Esophagus squamous epithelium (tissue), 5 donors: ENCODE results near the gene RCOR1. TPM values are rescaled to one million over a fixed set of nuclear protein-coding genes. Genes with fewer than 3 reads are reported as not detected.
A peak's percentile ranks its signal among the peaks of the same experiment; 100 is the strongest.

Experiments used
- DNase-seq: peaks from one replicate; lab custom pipeline; 2025; lab: John Stamatoyannopoulos, UW
- H3K27ac ChIP-seq, 4 donors: fragments of 200-600 bp; sonication (generic); one replicate each; pipeline ENCODE4 v1.5.1; 2016 to 2019; ENCODE audit warnings: mild to moderate bottlenecking in 1 of 4
- H3K27me3 ChIP-seq, 4 donors: fragments of 200-600 bp; sonication (generic); 1 replicate in 3 of 4; 2 replicates in 1 of 4; pipeline versions ENCODE4 v1.5.1 to v1.6.0; 2017 to 2021; ENCODE audit warnings: antibody characterized with exemption in 1 of 4
- H3K36me3 ChIP-seq, 3 donors: fragments of 200-600 bp; sonication (generic); one replicate each; pipeline ENCODE4 v1.5.1; 2016 to 2019
- H3K4me1 ChIP-seq, 3 donors: fragments of 200-600 bp; sonication (generic); one replicate each; pipeline ENCODE4 v1.5.1; 2017 to 2019
- H3K4me3 ChIP-seq, 4 donors: fragments of 200-600 bp; sonication (generic); 1 replicate in 3 of 4; 2 replicates in 1 of 4; pipeline ENCODE4 v1.5.1; 2016 to 2019; ENCODE audit warnings: mild to moderate bottlenecking in 2 of 4, moderate library complexity in 1 of 4
- H3K9me3 ChIP-seq, 3 donors: fragments of 200-600 bp; sonication (generic); one replicate each; pipeline ENCODE4 v1.5.1; 2016 to 2019
- POLR2A ChIP-seq, 4 donors: fragments of 450-650 bp; IDR thresholded peaks; one replicate each; pipeline ENCODE4 v1.6.1; 2017; ENCODE audit warnings: antibody characterized with exemption in 4 of 4, mild to moderate bottlenecking in 4 of 4, moderate library complexity in 3 of 4
- WGBS, 2 donors: methylation state at CpG; one replicate each; pipeline ENCODE4 v1.1.5; 2018; 5-methylcytosine and 5-hydroxymethylcytosine counted together
- intact Hi-C: fragments of 100-400 bp; cut with DNase I; formaldehyde crosslinking; loops from one replicate; pipeline ENCODE4 v1.15.0; 2022
- total RNA-seq, 4 donors: library from RNA; depleted of rRNA; stranded (reverse); fragments of >200 nt; gene quantifications; one replicate each; pipeline ENCODE4 v1.1.0, GENCODE V29; 2016
- TF ChIP-seq, protein P1 (sequence below), 6 experiments: fragments of 450-650 bp in 4 of 6; fragments of 200-600 bp in 2 of 6; sonication (generic) in 2 of 6; IDR thresholded peaks; one replicate each; pipeline ENCODE4 v1.5.1; 2016 to 2019; ENCODE audit warnings: antibody characterized with exemption in 6 of 6, mild to moderate bottlenecking in 4 of 6, moderate library complexity in 4 of 6
- donor health status: DM: yes; HTN: yes; CAD: no.

The RCOR1 gene
- total RNA-seq, 4 donors from 2014 or later, result 25.6 to 56.9 (median 35.2) TPM

DNA sequence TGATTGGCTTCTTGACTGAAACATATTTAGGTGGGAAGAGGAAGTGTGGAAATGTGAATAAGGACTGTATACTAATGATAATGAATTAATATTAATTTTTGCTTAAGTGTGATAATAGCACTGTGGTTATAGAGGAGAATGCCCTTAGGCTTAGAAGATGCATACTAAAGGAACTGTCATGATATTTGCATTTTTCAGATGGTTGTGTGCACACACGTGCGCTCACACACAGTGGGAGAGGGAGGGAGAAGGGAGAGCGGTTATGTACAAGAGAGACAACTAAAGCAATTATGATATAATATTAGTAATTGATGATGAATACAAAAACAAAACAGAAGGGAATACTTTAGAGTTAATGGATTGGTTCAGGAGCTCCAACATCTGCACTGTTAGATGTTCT is 54.2 kb downstream of the RCOR1 start:
- WGBS, 2 donors, result 72 to 78% methylated on average over 3 of the region's 3 CpGs
- intact Hi-C loops, result no loop called here
- Histone ChIP-seq H3K27me3 (no peaks in the 10 kb centered on the region), H3K36me3 (no peaks in the 10 kb centered on the region), H3K4me1 (peaks cover 7 to 55% (median 9%) of the 10 kb centered on the region in 3 donors), H3K27ac (no peak overlapping the region), H3K9me3 (no peaks in the 10 kb centered on the region), H3K4me3 (no peak overlapping the region)
- no peak for DNase-seq
- no peak for TF ChIP-seq POLR2A (IDR thresholded peaks at IDR 0.05)
- TF ChIP-seq, protein P1, sequence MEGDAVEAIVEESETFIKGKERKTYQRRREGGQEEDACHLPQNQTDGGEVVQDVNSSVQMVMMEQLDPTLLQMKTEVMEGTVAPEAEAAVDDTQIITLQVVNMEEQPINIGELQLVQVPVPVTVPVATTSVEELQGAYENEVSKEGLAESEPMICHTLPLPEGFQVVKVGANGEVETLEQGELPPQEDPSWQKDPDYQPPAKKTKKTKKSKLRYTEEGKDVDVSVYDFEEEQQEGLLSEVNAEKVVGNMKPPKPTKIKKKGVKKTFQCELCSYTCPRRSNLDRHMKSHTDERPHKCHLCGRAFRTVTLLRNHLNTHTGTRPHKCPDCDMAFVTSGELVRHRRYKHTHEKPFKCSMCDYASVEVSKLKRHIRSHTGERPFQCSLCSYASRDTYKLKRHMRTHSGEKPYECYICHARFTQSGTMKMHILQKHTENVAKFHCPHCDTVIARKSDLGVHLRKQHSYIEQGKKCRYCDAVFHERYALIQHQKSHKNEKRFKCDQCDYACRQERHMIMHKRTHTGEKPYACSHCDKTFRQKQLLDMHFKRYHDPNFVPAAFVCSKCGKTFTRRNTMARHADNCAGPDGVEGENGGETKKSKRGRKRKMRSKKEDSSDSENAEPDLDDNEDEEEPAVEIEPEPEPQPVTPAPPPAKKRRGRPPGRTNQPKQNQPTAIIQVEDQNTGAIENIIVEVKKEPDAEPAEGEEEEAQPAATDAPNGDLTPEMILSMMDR (IDR thresholded peaks at IDR 0.05), result no peak

DNA sequence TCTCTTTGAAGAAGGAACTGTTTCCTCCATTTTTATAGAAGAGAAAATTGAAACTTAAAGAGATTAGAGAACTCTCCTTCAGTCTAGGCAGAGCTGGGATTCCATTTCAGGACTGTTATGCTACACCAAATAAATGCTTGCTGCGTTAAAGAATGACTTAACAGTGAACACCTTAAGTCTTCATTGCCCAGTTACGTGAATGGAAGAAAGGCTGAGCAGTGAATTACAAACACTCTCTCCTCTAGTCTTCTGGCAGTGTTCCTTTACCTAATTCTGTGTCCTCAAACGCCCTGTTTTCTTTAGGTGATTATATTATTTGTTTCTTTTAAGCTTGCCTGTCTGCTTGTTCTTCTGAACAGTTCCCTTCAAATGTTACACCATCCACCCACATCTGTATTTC is 59.7 kb downstream of the RCOR1 start:
- Histone ChIP-seq H3K27me3 (no peaks in the 10 kb centered on the region), H3K36me3 (no peaks in the 10 kb centered on the region), H3K4me1 (peaks cover 5 to 78% (median 27%) of the 10 kb centered on the region in 3 donors), H3K9me3 (no peaks in the 10 kb centered on the region), H3K4me3 (no peak overlapping the region), H3K27ac (peak overlapping the region in 1 of 4 donors; percentile 22)
- DNase-seq, result no peak
- TF ChIP-seq, protein P1 (IDR thresholded peaks at IDR 0.05), result no peak
- no peak for TF ChIP-seq POLR2A (IDR thresholded peaks at IDR 0.05)
- 22 to 32% methylated on average over 3 of the region's 3 CpGs for WGBS, 2 donors
- intact Hi-C loops, result no loop called here

DNA sequence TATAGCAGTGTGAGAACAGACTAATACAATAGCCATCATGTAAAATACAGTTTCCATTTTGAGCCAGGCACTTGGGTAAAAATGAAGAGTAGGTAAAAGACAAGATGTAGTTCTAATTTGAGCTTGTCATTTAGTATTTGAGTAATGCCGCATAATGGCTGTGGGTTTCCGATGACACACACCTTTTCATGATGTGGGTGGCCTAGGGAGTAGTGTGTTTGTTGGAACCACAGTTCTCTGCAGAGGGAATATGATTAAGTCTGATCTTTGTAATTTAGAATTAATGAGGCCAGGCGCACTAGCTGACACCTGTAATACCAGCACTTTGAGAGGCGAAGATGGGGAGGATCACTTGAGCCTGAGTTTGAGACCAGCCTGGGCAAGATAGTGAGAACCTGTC is 61.8 kb downstream of the RCOR1 start:
- no peak for TF ChIP-seq POLR2A (IDR thresholded peaks at IDR 0.05)
- TF ChIP-seq, protein P1 (IDR thresholded peaks at IDR 0.05), result no peak
- peaks cover 5 to 76% (median 27%) of the 10 kb centered on the region in 3 donors for H3K4me1 ChIP-seq
- no peak for DNase-seq
- intact Hi-C loops, result no loop called here
- 37 to 67% methylated on average over 4 of the region's 4 CpGs for WGBS, 2 donors
- H3K27ac ChIP-seq, result no peak overlapping the region
- no peaks in the 10 kb centered on the region for H3K27me3 ChIP-seq
- H3K4me3 ChIP-seq, result no peak overlapping the region
- no peaks in the 10 kb centered on the region for H3K9me3 ChIP-seq
- H3K36me3 ChIP-seq, result no peaks in the 10 kb centered on the region

DNA sequence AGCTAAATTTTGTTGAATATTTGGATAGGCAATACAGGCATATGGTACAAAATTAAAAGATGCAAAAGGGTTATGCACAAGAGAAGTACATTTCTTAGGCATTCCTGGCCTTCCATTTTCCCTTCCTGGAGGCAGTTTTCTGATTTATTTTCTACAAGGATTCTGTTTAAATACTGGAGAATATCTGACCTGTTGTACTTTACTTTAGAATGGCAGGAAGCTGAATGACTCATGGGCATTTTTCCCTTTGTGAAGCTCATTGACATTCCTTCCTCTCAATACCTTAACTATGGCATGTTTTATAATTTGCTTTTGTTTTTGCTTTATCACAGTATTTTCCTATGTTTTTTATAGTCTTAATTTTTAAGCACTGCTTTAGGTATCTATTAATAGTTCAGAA is 62.7 kb downstream of the RCOR1 start:
- peak overlapping the region in 1 of 4 donors; percentile 6 for H3K27ac ChIP-seq
- intact Hi-C loops, result no loop called here
- H3K9me3 ChIP-seq, result no peaks in the 10 kb centered on the region
- H3K4me3 ChIP-seq, result no peak overlapping the region
- peaks cover 5 to 76% (median 29%) of the 10 kb centered on the region in 3 donors for H3K4me1 ChIP-seq
- H3K36me3 ChIP-seq, result no peaks in the 10 kb centered on the region
- TF ChIP-seq, protein P1 (IDR thresholded peaks at IDR 0.05), result no peak
- no peak for TF ChIP-seq POLR2A (IDR thresholded peaks at IDR 0.05)
- no peaks in the 10 kb centered on the region for H3K27me3 ChIP-seq
- no peak for DNase-seq

DNA sequence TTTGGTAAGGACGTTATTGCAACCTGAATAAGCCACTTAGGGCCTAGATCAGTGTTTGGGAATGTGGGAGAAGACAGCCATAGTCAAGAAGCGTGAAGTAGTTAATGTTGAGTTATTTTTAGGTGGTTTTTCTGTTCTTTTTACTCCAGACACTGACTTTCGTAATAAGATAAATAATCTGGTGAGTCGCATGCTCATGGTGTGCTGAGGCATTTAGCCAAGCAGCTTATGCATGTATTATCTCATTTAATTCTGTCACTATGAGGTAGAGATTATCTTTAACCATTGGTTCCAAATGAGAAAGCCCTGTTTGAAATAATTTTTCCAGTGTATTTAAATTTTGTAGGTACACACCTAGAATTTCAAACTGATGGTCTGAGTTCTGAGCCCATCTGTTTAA is 67.3 kb downstream of the RCOR1 start:
- no peaks in the 10 kb centered on the region for H3K9me3 ChIP-seq
- TF ChIP-seq, protein P1 (IDR thresholded peaks at IDR 0.05), result no peak
- no peak for TF ChIP-seq POLR2A (IDR thresholded peaks at IDR 0.05)
- 44 to 48% methylated on average over 4 of the region's 4 CpGs for WGBS, 2 donors
- H3K4me3 ChIP-seq, result no peak overlapping the region
- H3K4me1 ChIP-seq, result peaks cover 0 to 67% (median 15%) of the 10 kb centered on the region in 3 donors
- H3K27me3 ChIP-seq, result no peaks in the 10 kb centered on the region
- no peak for DNase-seq
- no peaks in the 10 kb centered on the region for H3K36me3 ChIP-seq
- H3K27ac ChIP-seq, result no peak overlapping the region
- intact Hi-C loops, result no loop called here
